ENCODE results near the gene BNIP5. TPM values are rescaled to one million over a fixed set of nuclear protein-coding genes. Genes with fewer than 3 reads are reported as not detected.
A peak's percentile ranks its signal among the peaks of the same experiment; 100 is the strongest.

BNIP5 gene
- total RNA-seq, 1 donor from 2014 or later = not detected

GRCh38 chr6:36380166-36380565 lies 43.5 kb upstream of the BNIP5 start:
- Histone ChIP-seq H3K27me3 (no peaks in the 10 kb centered on the region), H3K27ac (peak overlapping the region; percentile 56 to 63), H3K9me3 (no peaks in the 10 kb centered on the region), H3K36me3 (no peaks in the 10 kb centered on the region), H3K4me3 (no peak overlapping the region), H3K4me1 (peaks cover 9 to 42% of the 10 kb centered on the region in 2 donors)
- no peak for DNase-seq (ENCODE audit: low spot score in 2 of 2)
- intact Hi-C loops (cut with DNase I) = no loop called here
- no peak for TF ChIP-seq CTCF (IDR thresholded peaks at IDR 0.05)

- DNase-seq (ENCODE audit: low spot score in 2 of 2) = no peak
- TF ChIP-seq CTCF (IDR thresholded peaks at IDR 0.05) = no peak
- intact Hi-C loops (cut with DNase I) = no loop called here
- Histone ChIP-seq H3K27ac (peak overlapping the region; percentile 42 to 85), H3K4me1 (peaks cover 9 to 41% of the 10 kb centered on the region in 2 donors), H3K4me3 (no peak overlapping the region), H3K9me3 (no peaks in the 10 kb centered on the region), H3K36me3 (no peaks in the 10 kb centered on the region), H3K27me3 (no peaks in the 10 kb centered on the region)
Measured at GRCh38 chr6:36378936-36379335, 42.2 kb upstream of the BNIP5 start.

GRCh38 chr6:36378243-36378920 lies 41.7 kb upstream of the BNIP5 start:
- Histone ChIP-seq H3K27me3 (no peaks in the 10 kb centered on the region), H3K9me3 (no peaks in the 10 kb centered on the region), H3K36me3 (no peaks in the 10 kb centered on the region), H3K27ac (peak overlapping the region; percentile 42 to 85), H3K4me1 (peaks cover 9 to 40% of the 10 kb centered on the region in 2 donors), H3K4me3 (no peak overlapping the region)
- no peak for TF ChIP-seq CTCF (IDR thresholded peaks at IDR 0.05)
- intact Hi-C loops (cut with DNase I) = no loop called here
- DNase-seq (ENCODE audit: low spot score in 2 of 2) = no peak

- TF ChIP-seq CTCF (IDR thresholded peaks at IDR 0.05) = peak in 1 of 3 experiments; percentile 5
- H3K27me3 ChIP-seq = no peaks in the 10 kb centered on the region
- no peaks in the 10 kb centered on the region for H3K9me3 ChIP-seq
- H3K4me3 ChIP-seq = peak overlapping the region in 1 of 2 donors; percentile 34
- intact Hi-C loops (cut with DNase I) = no loop called here
- H3K27ac ChIP-seq = peak overlapping the region; percentile 84 to 85
- DNase-seq (ENCODE audit: low spot score in 2 of 2) = no peak
- peaks cover 7 to 32% of the 10 kb centered on the region in 2 donors for H3K4me1 ChIP-seq
- no peaks in the 10 kb centered on the region for H3K36me3 ChIP-seq
Measured at GRCh38 chr6:36377594-36377993, 40.9 kb upstream of the BNIP5 start.

- peaks cover 4 to 25% of the 10 kb centered on the region in 2 donors for H3K4me1 ChIP-seq
- no peaks in the 10 kb centered on the region for H3K36me3 ChIP-seq
- H3K9me3 ChIP-seq = no peaks in the 10 kb centered on the region
- no peak for DNase-seq (ENCODE audit: low spot score in 2 of 2)
- intact Hi-C loops (cut with DNase I) = no loop called here
- H3K27ac ChIP-seq = peak overlapping the region; percentile 84 to 85
- H3K27me3 ChIP-seq = no peaks in the 10 kb centered on the region
- no peak overlapping the region for H3K4me3 ChIP-seq
- TF ChIP-seq CTCF (IDR thresholded peaks at IDR 0.05) = no peak
Measured at GRCh38 chr6:36376742-36377141, 40.1 kb upstream of the BNIP5 start.
